Muscle layer of colon (tissue), 2 donors: Measurements from ENCODE around the gene CYP27A1.
"Not testable (repeated sequence)": the region's sequence is repeated elsewhere in the genome, so short reads cannot be mapped to it uniquely, and the experiment has no call there.

Experiments used
- H3K27ac ChIP-seq: one replicate; pipeline ENCODE4 v1.7.0; 2013; ENCODE audit warnings: low read depth, mild to moderate bottlenecking, low read length, moderate library complexity
- H3K27me3 ChIP-seq, 2 donors: one replicate each; pipeline ENCODE4 v1.7.0; 2013; ENCODE audit warnings: low read length in 2 of 2, mild to moderate bottlenecking in 2 of 2; ENCODE audit not compliant: insufficient read depth in 2 of 2, control insufficient read depth in 1 of 2
- H3K36me3 ChIP-seq: one replicate; pipeline ENCODE4 v1.7.0; 2013; ENCODE audit warnings: mild to moderate bottlenecking, low read length; ENCODE audit not compliant: insufficient read depth
- H3K4me1 ChIP-seq: one replicate; pipeline ENCODE4 v1.7.0; 2013; ENCODE audit warnings: mild to moderate bottlenecking, low read length; ENCODE audit not compliant: insufficient read depth
- H3K4me3 ChIP-seq, 2 donors: one replicate each; pipeline ENCODE4 v1.7.0; 2013; ENCODE audit warnings: low read length in 2 of 2, low read depth in 1 of 2, mild to moderate bottlenecking in 1 of 2, moderate library complexity in 1 of 2
- H3K9ac ChIP-seq: one replicate; pipeline ENCODE4 v1.7.0; 2013; ENCODE audit warnings: low read length
- H3K9me3 ChIP-seq: one replicate; pipeline ENCODE4 v1.7.0; 2013; ENCODE audit warnings: mild to moderate bottlenecking, low read length
- donor health status: abdominal sarcoma.
- donor health status: Adenocarcinoma of cecum.

CYP27A1 gene

GRCh38 chr2:218839430-218839829 lies 57.5 kb downstream of the CYP27A1 start:
- Histone ChIP-seq H3K4me1 (no peaks in the 10 kb centered on the region), H3K27me3 (no peaks in the 10 kb centered on the region), H3K9me3 (peaks cover 4% of the 10 kb centered on the region), H3K9ac (no peak overlapping the region), H3K4me3 (no peak overlapping the region), H3K27ac (no peak overlapping the region), H3K36me3 (no peaks in the 10 kb centered on the region)

DNA sequence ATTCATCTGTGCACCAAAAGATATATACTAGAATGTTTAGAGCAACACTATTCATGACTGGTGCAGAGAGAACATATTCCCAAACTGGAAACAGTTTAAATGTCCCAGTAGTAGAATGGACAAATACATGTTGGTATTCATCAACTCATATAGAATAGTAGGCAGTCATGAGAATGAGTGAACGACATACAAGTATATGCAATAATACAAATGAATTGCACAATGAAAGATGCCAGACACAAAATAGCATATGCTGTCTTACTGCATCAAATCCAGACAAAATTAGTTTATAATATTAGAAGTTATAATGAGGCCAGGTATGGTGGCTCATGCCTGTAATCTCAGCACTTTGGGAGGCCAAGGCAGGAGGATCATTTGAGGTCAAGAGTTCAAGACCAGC lies 57.9 kb downstream of the CYP27A1 start:
- Histone ChIP-seq H3K4me1 (no peaks in the 10 kb centered on the region), H3K9me3 (peaks cover 4% of the 10 kb centered on the region), H3K4me3 (no peak overlapping the region), H3K27ac (no peak overlapping the region), H3K27me3 (no peaks in the 10 kb centered on the region), H3K9ac (no peak overlapping the region), H3K36me3 (no peaks in the 10 kb centered on the region)

GRCh38 chr2:218844334-218844733 lies 62.4 kb downstream of the CYP27A1 start:
- H3K27me3 ChIP-seq, H3K27ac ChIP-seq, H3K36me3 ChIP-seq, H3K4me1 ChIP-seq, H3K4me3 ChIP-seq, H3K9ac ChIP-seq, H3K9me3 ChIP-seq: not testable (repeated sequence)

- not testable (repeated sequence) for H3K4me1 ChIP-seq, H3K4me3 ChIP-seq, H3K9ac ChIP-seq, H3K36me3 ChIP-seq, H3K9me3 ChIP-seq, H3K27ac ChIP-seq
- H3K27me3 ChIP-seq: peaks cover 0 to 21% of the 10 kb centered on the region in 2 donors
Measured at GRCh38 chr2:218846963-218847362, 65.0 kb downstream of the CYP27A1 start.

GRCh38 chr2:218849721-218850120 lies 67.8 kb downstream of the CYP27A1 start:
- no peaks in the 10 kb centered on the region for H3K9me3 ChIP-seq
- H3K27me3 ChIP-seq: peaks cover 5 to 38% of the 10 kb centered on the region in 2 donors
- H3K9ac ChIP-seq: no peak overlapping the region
- no peak overlapping the region for H3K4me3 ChIP-seq
- H3K27ac ChIP-seq: no peak overlapping the region
- no peaks in the 10 kb centered on the region for H3K36me3 ChIP-seq
- no peaks in the 10 kb centered on the region for H3K4me1 ChIP-seq

- H3K9me3 ChIP-seq: no peaks in the 10 kb centered on the region
- H3K4me1 ChIP-seq: no peaks in the 10 kb centered on the region
- no peak overlapping the region for H3K27ac ChIP-seq
- H3K27me3 ChIP-seq: peaks cover 5 to 49% of the 10 kb centered on the region in 2 donors
- no peak overlapping the region for H3K4me3 ChIP-seq
- H3K9ac ChIP-seq: no peak overlapping the region
- no peaks in the 10 kb centered on the region for H3K36me3 ChIP-seq
Measured at GRCh38 chr2:218850796-218851195, 68.8 kb downstream of the CYP27A1 start.

DNA sequence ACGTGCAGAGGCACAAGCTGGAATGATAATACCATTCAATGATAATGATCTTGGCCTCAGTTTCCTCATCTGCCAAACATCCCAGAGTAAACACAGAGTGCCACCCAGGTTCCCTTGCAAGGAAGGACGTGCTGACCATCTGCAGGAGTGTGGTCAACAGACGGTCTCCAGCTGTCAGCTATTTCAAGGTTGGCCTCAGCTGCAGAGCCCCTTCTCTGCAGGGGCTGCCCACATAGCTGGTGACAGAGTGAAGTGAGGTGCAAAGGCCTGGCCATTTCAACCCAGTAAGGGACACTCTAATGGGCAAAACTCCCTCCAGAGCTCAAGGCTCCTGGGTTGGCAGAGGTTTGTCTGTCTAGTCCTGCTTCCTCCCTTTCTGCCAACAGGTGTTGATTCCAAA lies 69.3 kb downstream of the CYP27A1 start:
- Histone ChIP-seq H3K27me3 (peaks cover 5 to 54% of the 10 kb centered on the region in 2 donors), H3K4me3 (no peak overlapping the region)

GRCh38 chr2:218852911-218853667 lies 71.1 kb downstream of the CYP27A1 start:
- Histone ChIP-seq H3K4me1 (no peaks in the 10 kb centered on the region), H3K9me3 (no peaks in the 10 kb centered on the region), H3K4me3 (no peak overlapping the region), H3K36me3 (no peaks in the 10 kb centered on the region), H3K27ac (no peak overlapping the region), H3K27me3 (peaks cover 13 to 69% of the 10 kb centered on the region in 2 donors), H3K9ac (no peak overlapping the region)

More for the DNA sequence above, 69.3 kb downstream of the CYP27A1 start:
- Histone ChIP-seq H3K36me3 (no peaks in the 10 kb centered on the region), H3K27ac (no peak overlapping the region), H3K4me1 (no peaks in the 10 kb centered on the region), H3K9ac (no peak overlapping the region), H3K9me3 (no peaks in the 10 kb centered on the region)

DNA sequence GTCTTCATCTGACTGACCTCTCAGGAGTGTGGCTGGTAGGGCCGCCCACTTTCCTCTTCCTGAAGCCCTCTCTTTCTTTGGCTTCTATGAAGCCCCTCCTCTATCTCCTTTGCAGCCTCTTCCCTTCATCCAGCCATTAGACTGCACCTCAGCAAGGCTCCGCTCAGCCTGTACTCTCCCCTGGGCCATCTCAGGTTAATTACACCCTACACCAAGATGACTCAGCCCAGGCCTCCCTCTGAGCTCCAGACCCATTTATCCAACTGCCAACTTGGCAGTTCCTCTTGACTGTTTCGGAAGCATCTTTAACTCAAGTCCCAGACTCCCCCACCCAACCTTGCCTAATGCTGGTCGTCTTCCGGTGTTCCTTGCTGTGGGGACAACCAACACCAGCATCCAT lies 71.8 kb downstream of the CYP27A1 start:
- H3K9me3 ChIP-seq: no peaks in the 10 kb centered on the region
- no peak overlapping the region for H3K9ac ChIP-seq
- peaks cover 20 to 76% of the 10 kb centered on the region in 2 donors for H3K27me3 ChIP-seq
- no peaks in the 10 kb centered on the region for H3K36me3 ChIP-seq
- H3K4me3 ChIP-seq: no peak overlapping the region
- no peak overlapping the region for H3K27ac ChIP-seq
- no peaks in the 10 kb centered on the region for H3K4me1 ChIP-seq

DNA sequence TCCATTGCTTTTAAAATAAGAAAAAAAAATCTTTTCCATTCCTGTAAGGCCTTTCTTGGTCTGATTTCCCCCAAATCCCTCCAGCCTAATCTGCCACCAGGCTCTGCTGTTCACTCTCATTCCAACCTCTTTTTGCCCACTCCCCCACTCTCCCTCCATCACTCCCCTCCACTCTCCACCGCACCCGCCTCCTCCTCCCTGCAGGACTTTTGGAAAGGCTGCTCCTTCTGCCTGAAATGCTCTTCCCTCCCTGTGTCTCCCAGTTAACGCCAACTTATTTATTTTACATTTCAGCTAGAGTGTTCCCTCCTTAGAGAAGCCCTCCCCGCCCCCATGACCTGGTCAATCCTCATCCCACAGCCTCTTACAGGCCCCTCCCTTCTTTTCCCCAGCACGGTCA lies 72.9 kb downstream of the CYP27A1 start:
- H3K4me3 ChIP-seq: no peak overlapping the region
- peaks cover under 1% of the 10 kb centered on the region for H3K4me1 ChIP-seq
- H3K9me3 ChIP-seq: no peaks in the 10 kb centered on the region
- no peaks in the 10 kb centered on the region for H3K36me3 ChIP-seq
- no peak overlapping the region for H3K27ac ChIP-seq
- peaks cover 23 to 77% of the 10 kb centered on the region in 2 donors for H3K27me3 ChIP-seq
- H3K9ac ChIP-seq: no peak overlapping the region

- Histone ChIP-seq H3K27me3 (peaks cover 29 to 83% of the 10 kb centered on the region in 2 donors), H3K9me3 (no peaks in the 10 kb centered on the region), H3K4me3 (no peak overlapping the region), H3K9ac (no peak overlapping the region), H3K27ac (no peak overlapping the region), H3K36me3 (no peaks in the 10 kb centered on the region), H3K4me1 (peaks cover 7% of the 10 kb centered on the region)
Measured at GRCh38 chr2:218855305-218856166, 73.6 kb downstream of the CYP27A1 start.
